ENCODE measurements around the gene COPG2. TPM values are rescaled to one million over a fixed set of nuclear protein-coding genes. Genes with fewer than 3 reads are reported as not detected.

COPG2 gene
- total RNA-seq, 2 donors from 2014 or later: 27.5 to 27.8 TPM

GRCh38 chr7:130486114-130486953 lies 182.2 kb downstream of the COPG2 start:
- peaks cover 0 to 2% of the 10 kb centered on the region in 2 donors for H3K36me3 Mint-ChIP-seq (ENCODE audit: insufficient read depth in 2 of 2)
- H3K27me3 Mint-ChIP-seq (ENCODE audit: low read depth): peaks cover 63% of the 10 kb centered on the region
- ATAC-seq (replicated peaks in 1 of 2): peak; percentile 82 to 84
- H3K27ac Mint-ChIP-seq: no peak overlapping the region
- peak overlapping the region; percentile 87 to 89 for H3K4me3 Mint-ChIP-seq
- DNase-seq: peak; percentile 69 to 71
- H3K9me3 Mint-ChIP-seq: no peaks in the 10 kb centered on the region
- peaks cover 29% of the 10 kb centered on the region for H3K4me1 Mint-ChIP-seq (ENCODE audit: low read depth)

- Mint-ChIP-seq H3K27me3 (ENCODE audit: low read depth) (peaks cover 58% of the 10 kb centered on the region), H3K4me3 (peak overlapping the region; percentile 87 to 89)
These were observed 182.8 kb downstream of the COPG2 start for GRCh38 chr7:130485734-130486113.

GRCh38 chr7:130483031-130483430 lies 185.5 kb downstream of the COPG2 start:
- Mint-ChIP-seq H3K27me3 (ENCODE audit: low read depth) (peaks cover 39% of the 10 kb centered on the region), H3K36me3 (ENCODE audit: insufficient read depth in 2 of 2) (peaks cover 0 to 2% of the 10 kb centered on the region in 2 donors), H3K4me3 (no peak overlapping the region), H3K9me3 (no peaks in the 10 kb centered on the region), H3K27ac (no peak overlapping the region), H3K4me1 (ENCODE audit: low read depth) (peaks cover 24% of the 10 kb centered on the region)
- ATAC-seq (replicated peaks in 1 of 2) (no peak), DNase-seq (no peak)

More at GRCh38 chr7:130485734-130486113, 182.8 kb downstream of the COPG2 start:
- DNase-seq (no peak), ATAC-seq (replicated peaks in 1 of 2) (no peak)
- peaks cover 24% of the 10 kb centered on the region for H3K4me1 Mint-ChIP-seq (ENCODE audit: low read depth)
- H3K27ac Mint-ChIP-seq: no peak overlapping the region
- H3K36me3 Mint-ChIP-seq (ENCODE audit: insufficient read depth in 2 of 2): peaks cover 0 to 2% of the 10 kb centered on the region in 2 donors
- H3K9me3 Mint-ChIP-seq: no peaks in the 10 kb centered on the region

- no peak for DNase-seq
- Mint-ChIP-seq H3K9me3 (no peaks in the 10 kb centered on the region), H3K27ac (no peak overlapping the region), H3K4me1 (ENCODE audit: low read depth) (peaks cover 21% of the 10 kb centered on the region), H3K27me3 (ENCODE audit: low read depth) (peaks cover 33% of the 10 kb centered on the region), H3K4me3 (no peak overlapping the region), H3K36me3 (ENCODE audit: insufficient read depth in 2 of 2) (peaks cover 0 to 2% of the 10 kb centered on the region in 2 donors)
- ATAC-seq (replicated peaks in 1 of 2): no peak
These were observed 186.7 kb downstream of the COPG2 start for GRCh38 chr7:130481898-130482297.

GRCh38 chr7:130479716-130480400 lies 188.7 kb downstream of the COPG2 start:
- Mint-ChIP-seq H3K9me3 (no peaks in the 10 kb centered on the region), H3K36me3 (ENCODE audit: insufficient read depth in 2 of 2) (no peaks in the 10 kb centered on the region), H3K4me1 (ENCODE audit: low read depth) (peaks cover 10% of the 10 kb centered on the region), H3K4me3 (no peak overlapping the region), H3K27me3 (ENCODE audit: low read depth) (peaks cover 16% of the 10 kb centered on the region), H3K27ac (no peak overlapping the region)
- ATAC-seq (replicated peaks in 1 of 2): no peak
- DNase-seq: no peak

- H3K27me3 Mint-ChIP-seq (ENCODE audit: low read depth): peaks cover 9% of the 10 kb centered on the region
- H3K4me1 Mint-ChIP-seq (ENCODE audit: low read depth): peaks cover 10% of the 10 kb centered on the region
- no peaks in the 10 kb centered on the region for H3K36me3 Mint-ChIP-seq (ENCODE audit: insufficient read depth in 2 of 2)
- H3K4me3 Mint-ChIP-seq: no peak overlapping the region
- no peak for DNase-seq
- no peak overlapping the region for H3K27ac Mint-ChIP-seq
- no peaks in the 10 kb centered on the region for H3K9me3 Mint-ChIP-seq
- ATAC-seq (replicated peaks in 1 of 2): no peak
These were observed 189.6 kb downstream of the COPG2 start for GRCh38 chr7:130478991-130479390.

- peaks cover 10% of the 10 kb centered on the region for H3K4me1 Mint-ChIP-seq (ENCODE audit: low read depth)
- no peaks in the 10 kb centered on the region for H3K36me3 Mint-ChIP-seq (ENCODE audit: insufficient read depth in 2 of 2)
- no peak overlapping the region for H3K4me3 Mint-ChIP-seq
- peak in 1 of 2 donors; percentile 60 for ATAC-seq (replicated peaks in 1 of 2)
- H3K27me3 Mint-ChIP-seq (ENCODE audit: low read depth): no peaks in the 10 kb centered on the region
- no peak for DNase-seq
- no peaks in the 10 kb centered on the region for H3K9me3 Mint-ChIP-seq
- H3K27ac Mint-ChIP-seq: no peak overlapping the region
These were observed 192.0 kb downstream of the COPG2 start for GRCh38 chr7:130476297-130477150.

- no peaks in the 10 kb centered on the region for H3K36me3 Mint-ChIP-seq (ENCODE audit: insufficient read depth in 2 of 2)
- no peak overlapping the region for H3K4me3 Mint-ChIP-seq
- peaks cover 10% of the 10 kb centered on the region for H3K4me1 Mint-ChIP-seq (ENCODE audit: low read depth)
- no peaks in the 10 kb centered on the region for H3K9me3 Mint-ChIP-seq
- no peak overlapping the region for H3K27ac Mint-ChIP-seq
- no peak for ATAC-seq (replicated peaks in 1 of 2)
- H3K27me3 Mint-ChIP-seq (ENCODE audit: low read depth): no peaks in the 10 kb centered on the region
- DNase-seq: no peak
These were observed 192.8 kb downstream of the COPG2 start for GRCh38 chr7:130475776-130476175.

GRCh38 chr7:130473876-130474275 lies 194.7 kb downstream of the COPG2 start:
- H3K36me3 Mint-ChIP-seq (ENCODE audit: insufficient read depth in 2 of 2): no peaks in the 10 kb centered on the region
- DNase-seq (no peak), ATAC-seq (replicated peaks in 1 of 2) (no peak)
- H3K27ac Mint-ChIP-seq: no peak overlapping the region
- H3K4me1 Mint-ChIP-seq (ENCODE audit: low read depth): peaks cover 10% of the 10 kb centered on the region
- no peaks in the 10 kb centered on the region for H3K9me3 Mint-ChIP-seq
- H3K27me3 Mint-ChIP-seq (ENCODE audit: low read depth): no peaks in the 10 kb centered on the region
- H3K4me3 Mint-ChIP-seq: no peak overlapping the region

- Mint-ChIP-seq H3K27ac (no peak overlapping the region), H3K36me3 (ENCODE audit: insufficient read depth in 2 of 2) (no peaks in the 10 kb centered on the region), H3K27me3 (ENCODE audit: low read depth) (no peaks in the 10 kb centered on the region), H3K4me1 (ENCODE audit: low read depth) (peaks cover 10% of the 10 kb centered on the region), H3K4me3 (no peak overlapping the region), H3K9me3 (no peaks in the 10 kb centered on the region)
- no peak for ATAC-seq (replicated peaks in 1 of 2)
- no peak for DNase-seq
These were observed 195.3 kb downstream of the COPG2 start for GRCh38 chr7:130473289-130473688.

- ATAC-seq (replicated peaks in 1 of 2) (no peak), DNase-seq (no peak)
- Mint-ChIP-seq H3K27me3 (ENCODE audit: low read depth) (no peaks in the 10 kb centered on the region), H3K27ac (no peak overlapping the region), H3K9me3 (no peaks in the 10 kb centered on the region), H3K36me3 (ENCODE audit: insufficient read depth in 2 of 2) (no peaks in the 10 kb centered on the region), H3K4me3 (no peak overlapping the region), H3K4me1 (ENCODE audit: low read depth) (peaks cover 10% of the 10 kb centered on the region)
These were observed 196.6 kb downstream of the COPG2 start for GRCh38 chr7:130471974-130472373.

GRCh38 chr7:130468612-130469011 lies 199.9 kb downstream of the COPG2 start:
- Mint-ChIP-seq H3K4me1 (ENCODE audit: low read depth) (no peaks in the 10 kb centered on the region), H3K36me3 (ENCODE audit: insufficient read depth in 2 of 2) (no peaks in the 10 kb centered on the region), H3K9me3 (no peaks in the 10 kb centered on the region), H3K4me3 (no peak overlapping the region), H3K27ac (no peak overlapping the region), H3K27me3 (ENCODE audit: low read depth) (no peaks in the 10 kb centered on the region)
- ATAC-seq (replicated peaks in 1 of 2) (no peak), DNase-seq (no peak)

Measured in activated T-cell treated with anti-CD3 and anti-CD28 coated beads, Interleukin-2, amount 50 U/mL, for 72 hours (primary cell).